Sigmoid colon (tissue), 3 donors: Measurements from ENCODE around the gene MDK.

Experiments
- POLR2A ChIP-seq, 2 donors: fragments of 450-650 bp; IDR thresholded peaks; one replicate each; pipeline ENCODE4 v1.6.1; 2016; ENCODE audit warnings: antibody characterized with exemption in 2 of 2, mild to moderate bottlenecking in 2 of 2, moderate library complexity in 2 of 2
- TF ChIP-seq, protein P1 (sequence below), 4 experiments: fragments of 450-650 bp in 3 of 4; fragments of 200-600 bp in 1 of 4; IDR thresholded peaks; one replicate each; pipeline ENCODE4 v1.5.1; 2016 to 2019; ENCODE audit warnings: antibody characterized with exemption in 4 of 4, mild to moderate bottlenecking in 3 of 4, moderate library complexity in 2 of 4

DNA sequence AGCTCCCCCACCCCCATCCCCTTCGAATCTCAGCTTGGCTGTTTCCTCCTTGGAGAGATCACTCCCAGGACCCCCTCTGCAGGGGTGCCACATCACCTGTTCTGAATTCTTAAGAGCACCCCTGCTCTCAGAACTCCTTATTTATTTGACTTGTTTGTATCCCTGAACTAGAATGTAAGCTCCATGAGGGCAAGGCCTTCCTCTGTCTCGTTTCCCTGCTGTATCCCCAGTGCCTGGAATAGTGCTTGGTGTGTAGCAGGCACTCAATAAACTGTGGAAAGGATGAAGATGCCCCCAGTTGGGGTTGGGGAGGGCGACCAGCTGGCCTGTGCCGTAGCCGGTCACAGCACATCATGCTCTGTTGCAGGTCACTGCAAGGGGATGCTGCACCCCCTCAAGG lies 3.6 kb upstream of the MDK start:
- no peak for TF ChIP-seq POLR2A (IDR thresholded peaks at IDR 0.05)
- TF ChIP-seq, protein P1, sequence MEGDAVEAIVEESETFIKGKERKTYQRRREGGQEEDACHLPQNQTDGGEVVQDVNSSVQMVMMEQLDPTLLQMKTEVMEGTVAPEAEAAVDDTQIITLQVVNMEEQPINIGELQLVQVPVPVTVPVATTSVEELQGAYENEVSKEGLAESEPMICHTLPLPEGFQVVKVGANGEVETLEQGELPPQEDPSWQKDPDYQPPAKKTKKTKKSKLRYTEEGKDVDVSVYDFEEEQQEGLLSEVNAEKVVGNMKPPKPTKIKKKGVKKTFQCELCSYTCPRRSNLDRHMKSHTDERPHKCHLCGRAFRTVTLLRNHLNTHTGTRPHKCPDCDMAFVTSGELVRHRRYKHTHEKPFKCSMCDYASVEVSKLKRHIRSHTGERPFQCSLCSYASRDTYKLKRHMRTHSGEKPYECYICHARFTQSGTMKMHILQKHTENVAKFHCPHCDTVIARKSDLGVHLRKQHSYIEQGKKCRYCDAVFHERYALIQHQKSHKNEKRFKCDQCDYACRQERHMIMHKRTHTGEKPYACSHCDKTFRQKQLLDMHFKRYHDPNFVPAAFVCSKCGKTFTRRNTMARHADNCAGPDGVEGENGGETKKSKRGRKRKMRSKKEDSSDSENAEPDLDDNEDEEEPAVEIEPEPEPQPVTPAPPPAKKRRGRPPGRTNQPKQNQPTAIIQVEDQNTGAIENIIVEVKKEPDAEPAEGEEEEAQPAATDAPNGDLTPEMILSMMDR (IDR thresholded peaks at IDR 0.05): no peak
